Measurements from ENCODE around the gene GANAB.
"Not testable (repeated sequence)": the region's sequence is repeated elsewhere in the genome, so short reads cannot be mapped to it uniquely, and the experiment has no call there.

Gene GANAB

GRCh38 chr11:62645946-62646824, at the start of gene GANAB:
TSS of gene GANAB (minus strand) at chr11:62646613. CDS start at chr11:62646599, 14 bp downstream.
- peak; percentile 99 for DNase-seq

DNA sequence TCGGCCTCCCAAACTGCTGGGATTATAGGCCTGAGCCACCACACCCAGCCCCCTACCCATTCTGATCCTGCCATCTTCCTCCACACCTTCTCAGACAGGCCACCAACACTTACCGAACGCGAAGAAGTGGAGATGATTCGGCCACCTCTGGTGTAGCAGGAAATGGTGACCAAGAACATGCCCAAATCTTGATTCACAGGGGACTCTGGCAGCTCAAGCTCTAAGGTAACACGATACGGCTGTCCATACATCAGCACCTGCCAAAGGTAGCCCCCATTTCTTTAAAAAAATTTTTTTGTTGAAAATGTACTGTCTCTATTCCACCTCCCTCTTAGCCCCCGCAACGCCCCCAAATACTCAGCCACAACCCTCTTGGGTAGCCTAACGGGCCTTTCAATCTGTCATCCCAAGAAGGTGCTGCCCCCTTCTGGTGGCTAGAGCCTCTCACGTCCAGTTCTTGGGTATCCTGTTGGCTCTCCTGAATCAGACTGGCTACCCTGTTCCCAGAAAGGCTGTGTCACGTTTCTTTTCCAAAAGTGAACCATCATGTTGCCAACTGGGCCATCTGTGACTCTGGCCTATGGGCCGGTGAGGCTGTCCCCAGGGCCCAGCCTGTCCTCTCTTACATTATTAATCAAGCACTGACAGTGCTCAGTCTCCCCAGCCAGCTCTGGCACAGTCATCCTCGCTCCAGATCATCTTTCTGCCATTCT, 48.2 kb upstream of the GANAB start:
- DNase-seq = peak; percentile 74

GRCh38 chr11:62693624-62694023, 47.2 kb upstream of the GANAB start:
- DNase-seq = not testable (repeated sequence)

GRCh38 chr11:62689421-62690183, 43.2 kb upstream of the GANAB start, which contains the start of gene LRRN4CL:
TSS of gene LRRN4CL (minus strand) at chr11:62689530. CDS start at chr11:62688508, 1,022 bp downstream.
- no peak for DNase-seq

DNA sequence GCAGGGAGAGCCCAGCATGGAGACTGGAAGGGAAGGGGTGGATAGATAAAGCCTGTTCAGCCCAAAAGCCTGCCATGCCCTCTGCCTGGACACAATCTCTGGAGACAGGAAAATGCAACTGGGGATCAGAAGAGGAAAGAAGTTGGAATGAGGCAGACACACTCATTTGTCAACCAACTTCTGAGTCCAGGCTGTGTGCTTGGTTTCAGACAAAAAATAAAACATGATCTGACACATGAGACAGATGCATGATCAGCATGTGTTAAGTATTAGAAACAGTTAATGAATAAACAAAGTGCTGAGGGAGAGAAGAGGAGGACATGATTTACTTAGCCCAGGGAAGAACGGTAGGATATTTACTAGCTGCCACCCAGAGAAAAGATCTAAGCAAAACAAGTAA, 42.1 kb upstream of the GANAB start:
- DNase-seq = no peak

GRCh38 chr11:62687508-62688396, 41.3 kb upstream of the GANAB start:
- DNase-seq = no peak

DNA sequence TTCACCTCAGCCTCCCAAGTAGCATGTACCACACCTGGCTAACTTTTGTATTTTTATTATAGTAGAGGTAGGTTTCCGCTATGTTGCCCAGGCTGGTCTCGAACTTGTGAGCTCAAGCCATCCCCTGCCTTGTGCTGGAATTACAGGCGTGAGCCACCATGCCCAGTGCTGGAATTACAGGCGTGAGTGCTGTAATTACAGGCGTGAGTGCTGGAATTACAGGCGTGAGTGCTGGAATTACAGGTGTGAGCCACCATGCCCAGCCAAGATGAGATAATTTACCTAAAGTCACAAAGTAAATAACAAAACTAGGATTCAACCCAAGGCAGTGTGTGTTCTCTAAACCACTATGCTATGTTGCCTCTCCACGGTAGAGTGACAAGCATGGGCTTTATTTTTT, 36.1 kb upstream of the GANAB start:
- DNase-seq = no peak

- DNase-seq = no peak
Measured at GRCh38 chr11:62680825-62681240, 34.4 kb upstream of the GANAB start.

DNA sequence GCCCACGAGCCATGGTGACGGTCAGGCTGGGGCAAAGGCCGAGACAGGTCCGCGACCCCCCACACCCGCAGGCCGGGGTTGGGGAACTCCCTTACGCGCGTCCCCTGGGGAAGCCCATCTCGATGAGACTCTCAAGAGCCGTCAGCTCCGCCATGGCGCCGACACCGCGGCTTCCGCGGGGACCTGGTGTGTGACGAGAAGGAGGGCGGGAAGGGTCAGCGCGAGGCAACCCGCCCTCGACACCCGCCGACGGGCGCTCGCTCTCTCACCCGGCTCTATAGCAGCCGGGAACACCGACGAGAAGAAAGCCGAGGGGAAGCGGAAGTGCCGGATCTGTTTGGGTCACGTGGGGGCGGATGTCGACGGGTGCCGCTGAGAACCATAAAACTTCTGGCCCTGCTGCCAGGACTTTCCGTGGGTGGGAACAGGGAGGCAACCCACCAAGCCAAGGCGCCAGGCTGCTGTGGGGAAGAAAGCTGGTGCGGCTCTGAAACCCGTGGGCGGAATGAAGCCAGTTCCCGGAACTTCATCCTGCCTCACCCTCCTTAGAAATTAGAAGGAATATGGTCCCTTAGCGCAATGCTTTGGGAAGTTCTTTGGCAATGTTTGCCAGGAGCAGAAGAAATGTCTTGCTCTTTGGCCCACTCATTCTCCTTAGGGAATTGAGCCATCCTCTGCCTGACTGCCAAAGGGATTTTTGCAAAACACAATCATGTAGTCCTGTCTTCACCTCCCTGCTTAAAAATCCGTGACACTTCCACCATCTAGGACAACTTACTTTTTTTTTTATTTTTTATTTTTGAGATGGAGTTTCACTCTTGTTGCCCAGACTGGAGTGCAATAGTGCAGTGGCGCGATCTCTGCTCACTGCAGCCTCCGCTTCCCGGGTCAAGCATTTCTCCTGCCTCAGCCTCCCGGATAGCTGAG, 32.6 kb upstream of the GANAB start, which contains the start of gene UBXN1:
TSS of gene UBXN1 (minus strand) at position 304 of the 927 bp plus-strand sequence. CDS start at position 154, 150 bp downstream.
- DNase-seq = peak; percentile 80

GRCh38 chr11:62678433-62678769, 32.0 kb upstream of the GANAB start:
- no peak for DNase-seq

DNA sequence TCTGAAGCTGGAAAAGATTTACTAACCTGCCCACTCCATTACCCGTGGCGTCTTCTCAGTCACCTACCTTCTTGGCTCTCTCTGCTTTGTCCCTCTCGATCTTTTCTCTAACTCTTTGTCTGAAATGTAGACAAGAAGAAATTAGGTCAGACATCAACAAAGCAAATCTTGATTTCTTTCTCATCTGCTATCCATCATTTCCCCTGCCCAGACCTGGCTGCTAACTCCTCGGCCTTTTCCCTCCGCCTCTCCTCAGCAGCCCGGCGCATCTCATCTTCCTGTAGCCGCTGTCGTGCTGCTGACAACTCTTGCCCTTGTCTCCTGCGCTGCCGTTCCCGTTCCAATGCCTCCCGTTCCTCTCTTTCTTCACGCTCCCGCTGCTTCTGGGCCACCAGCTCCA, 31.3 kb upstream of the GANAB start:
- DNase-seq = no peak

GRCh38 chr11:62677156-62677555, 30.7 kb upstream of the GANAB start:
- DNase-seq = no peak

DNA sequence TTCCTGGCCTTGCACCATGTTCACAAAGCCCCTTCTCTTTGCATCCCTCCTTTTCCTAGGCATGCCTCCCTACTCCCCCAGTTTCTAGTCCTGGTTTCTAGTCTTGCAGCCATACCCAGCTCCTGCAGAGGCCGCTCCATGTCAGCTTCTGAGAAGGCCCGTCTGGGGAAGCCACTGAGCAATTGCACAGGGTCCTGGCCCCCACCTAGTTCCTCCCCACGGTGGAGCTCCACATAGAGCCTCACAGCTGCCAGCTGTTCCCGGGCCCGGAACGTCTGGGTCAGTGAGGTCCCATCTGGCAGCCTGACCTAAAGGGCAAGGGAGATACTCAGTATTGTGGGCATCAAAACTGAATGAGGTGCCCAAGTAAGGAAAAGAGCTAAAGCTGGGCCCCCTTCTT, 30.3 kb upstream of the GANAB start:
- no peak for DNase-seq

- not testable (repeated sequence) for DNase-seq
Measured at GRCh38 chr11:62675415-62675814, 29.0 kb upstream of the GANAB start.

GRCh38 chr11:62673196-62673525, 26.7 kb upstream of the GANAB start:
- DNase-seq = no peak

- DNase-seq = peak; percentile 59
Measured at GRCh38 chr11:62671608-62672389, 25.4 kb upstream of the GANAB start, which contains the start of the genes LBHD1 and UQCC3. TSS of gene LBHD1 (minus strand) at chr11:62672267. CDS start at chr11:62670031, 2,236 bp downstream. TSS of gene UQCC3 (plus strand) at chr11:62671673. CDS start at chr11:62671746, 73 bp downstream.

DNA sequence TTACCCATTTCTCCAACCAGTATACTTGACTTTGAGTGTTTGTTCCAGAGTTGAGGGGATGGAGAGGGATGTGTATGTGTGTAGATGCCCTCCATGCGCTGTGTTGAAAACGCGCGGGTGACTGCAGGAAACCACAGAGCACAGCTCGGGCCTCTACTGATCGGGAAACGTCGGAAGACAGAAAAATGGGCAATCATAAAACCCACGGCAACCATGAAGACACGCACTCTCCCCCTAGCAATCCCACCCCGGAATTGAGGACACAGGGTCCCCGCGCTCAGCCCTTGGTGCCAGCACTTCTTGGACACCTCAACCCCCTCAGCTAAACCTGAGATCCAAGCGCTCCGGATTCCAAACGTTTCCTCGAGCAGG, 24.8 kb upstream of the GANAB start:
- no peak for DNase-seq

- DNase-seq = no peak
Measured at GRCh38 chr11:62669420-62670161, 23.2 kb upstream of the GANAB start.

DNA sequence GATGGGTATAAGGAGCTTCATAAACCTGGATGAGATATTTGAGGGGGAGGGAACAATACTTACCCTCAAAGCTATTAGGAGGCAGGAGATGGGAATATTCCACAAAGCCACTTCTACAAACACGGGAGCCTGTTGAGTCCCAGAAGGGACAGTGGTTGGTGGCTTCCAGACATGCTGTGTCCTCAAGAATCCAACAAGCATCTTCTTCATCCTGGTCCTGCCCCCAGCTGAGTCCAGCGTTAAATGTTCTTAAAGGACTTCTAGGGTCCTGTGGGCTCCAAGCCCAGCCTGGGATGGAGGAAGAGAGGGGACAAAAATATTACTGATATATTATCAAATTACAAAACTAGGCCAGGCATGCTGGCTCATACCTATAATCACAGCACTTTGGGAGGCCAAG, 21.0 kb upstream of the GANAB start:
- no peak for DNase-seq
